A549 (cell line): Measurements from ENCODE around the gene SORCS1. TPM values are rescaled to one million over a fixed set of nuclear protein-coding genes. Genes with fewer than 3 reads are reported as not detected.

Experiments used
- ATAC-seq, 2 experiments: fragments of 200-7000 bp in 1 of 2; fragments of >200 bp in 1 of 2; cut with Nextera tagmentation in 1 of 2; cut with Tn5 transposase in 1 of 2; 3 replicates each; pipeline versions ENCODE4 v1.8.0 to v1.9.1; 2018 to 2020; ENCODE audit warnings: mild to moderate bottlenecking in 1 of 2, moderate library complexity in 1 of 2
- CTCF ChIA-PET: fragments of 300-600 bp; sonication (Branson Sonifier 250); formaldehyde crosslinking; extraction: SDS; loops from one replicate; lab custom pipeline; 2021; ENCODE audit warnings: antibody characterized with exemption, inconsistent platforms; lab: Yijun Ruan, JAX
- POLR2A ChIA-PET: fragments of 350-600 bp; formaldehyde crosslinking; extraction: SDS; loops from one replicate; lab custom pipeline; 2021; ENCODE audit warnings: antibody characterized with exemption, inconsistent platforms; lab: Yijun Ruan, JAX
- DNase-seq, 2 experiments: peaks; one replicate each; pipeline versions ENCODE4 v3.0.0 to v3.0.0-alpha.2; 2011 to 2016; ENCODE audit warnings: low read depth in 1 of 2, low spot score in 1 of 2
- FAIRE-seq: peaks from 2 replicates; lab custom pipeline; 2011; peaks lifted over from hg19 to GRCh38; lab: Jason Lieb, UNC
- H3K27ac ChIP-seq, 2 experiments: fragments of >200 bp; sonication (Bioruptor Twin); formaldehyde crosslinking; 3 replicates each; pipeline ENCODE4 v1.5.1; 2016 to 2017
- H3K4me1 ChIP-seq: fragments of >200 bp; sonication (Bioruptor Twin); formaldehyde crosslinking; 3 replicates; pipeline ENCODE4 v1.6.1; 2016
- H3K4me2 ChIP-seq: fragments of >200 bp; sonication (Bioruptor Twin); formaldehyde crosslinking; 3 replicates; pipeline ENCODE4 v1.6.1; 2016
- H3K4me3 ChIP-seq: fragments of >200 bp; sonication (Bioruptor Twin); formaldehyde crosslinking; 3 replicates; pipeline ENCODE4 v1.5.1; 2016
- H3K9me3 ChIP-seq: fragments of >200 bp; sonication (Bioruptor Twin); formaldehyde crosslinking; 3 replicates; pipeline ENCODE4 v1.6.1; 2016
- CBX2 ChIP-seq: fragments of 200-600 bp; sonication (generic); IDR thresholded peaks from 2 replicates; pipeline ENCODE4 v1.6.1; 2016; ENCODE audit warnings: low read depth, mild to moderate bottlenecking, borderline replicate concordance
- CBX8 ChIP-seq: fragments of 200-600 bp; sonication (generic); IDR thresholded peaks from 2 replicates; pipeline ENCODE4 v1.6.1; 2016
- EHF ChIP-seq: fragments of 250-450 bp; sonication (Bioruptor Pico); IDR thresholded peaks from 2 replicates; pipeline ENCODE4 v1.5.0; 2020; ENCODE audit warnings: mild to moderate bottlenecking
- EHMT2 ChIP-seq: fragments of 200-600 bp; sonication (generic); IDR thresholded peaks from 2 replicates; pipeline ENCODE4 v1.6.1; 2016; ENCODE audit warnings: antibody characterized with exemption, low read depth, mild to moderate bottlenecking, moderate library complexity
- ESRRA ChIP-seq: fragments of 150-350 bp; IDR thresholded peaks from 2 replicates; pipeline ENCODE4 v1.6.1; 2014; ENCODE audit warnings: mild to moderate bottlenecking, low read length, borderline replicate concordance
- FOSL2 ChIP-seq, 2 experiments: fragments of 450-650 bp in 1 of 2; fragments of >200 bp in 1 of 2; sonication (Bioruptor Twin) in 1 of 2; formaldehyde crosslinking; IDR thresholded peaks; 2 replicates each; pipeline versions ENCODE4 v1.5.0 to v1.6.1; 2016 to 2020; ENCODE audit warnings: mild to moderate bottlenecking in 1 of 2, moderate library complexity in 1 of 2
- HDAC2 ChIP-seq: fragments of 200-600 bp; sonication (generic); IDR thresholded peaks from 2 replicates; pipeline ENCODE4 v1.6.1; 2016
- HEYL ChIP-seq: fragments of 250-450 bp; sonication (Bioruptor Pico); IDR thresholded peaks from 2 replicates; pipeline ENCODE4 v1.8.0; 2021; ENCODE audit warnings: mild to moderate bottlenecking, moderate library complexity
- KDM1A ChIP-seq: fragments of 200-600 bp; sonication (generic); IDR thresholded peaks from 2 replicates; pipeline ENCODE4 v1.6.1; 2016; ENCODE audit warnings: low read depth, mild to moderate bottlenecking
- MYC ChIP-seq: IDR thresholded peaks from 2 replicates; pipeline ENCODE4 v1.6.1; 2012; ENCODE audit warnings: mild to moderate bottlenecking, inconsistent platforms, low read length, improper control_type of control experiment, borderline replicate concordance
- NPAS2 ChIP-seq: fragments of 250-450 bp; sonication (Bioruptor Pico); IDR thresholded peaks from 2 replicates; pipeline ENCODE4 v1.8.0; 2022; ENCODE audit warnings: mild to moderate bottlenecking, moderate library complexity, borderline replicate concordance
- POLR2AphosphoS2 ChIP-seq: conservative IDR thresholded peaks from 2 replicates; pipeline ENCODE4 v1.6.1; 2012; ENCODE audit warnings: low read length, improper control_type of control experiment, inconsistent platforms
- RCOR1 ChIP-seq: fragments of 150-350 bp; IDR thresholded peaks from 2 replicates; pipeline ENCODE4 v1.6.1; 2014; ENCODE audit warnings: antibody characterized with exemption, low read length, low read depth
- RFX5 ChIP-seq: fragments of 450-650 bp; IDR thresholded peaks from 2 replicates; pipeline ENCODE4 v1.7.1; 2014; ENCODE audit warnings: antibody characterized with exemption, mild to moderate bottlenecking, moderate library complexity
- ZFP36 ChIP-seq: fragments of 450-650 bp; IDR thresholded peaks from 2 replicates; pipeline ENCODE4 v1.6.1; 2014; ENCODE audit warnings: borderline replicate concordance; ENCODE audit not compliant: partially characterized antibody
- ZSCAN20 ChIP-seq: fragments of 250-450 bp; sonication (Bioruptor Pico); IDR thresholded peaks from 2 replicates; pipeline ENCODE4 v1.8.0; 2022; ENCODE audit warnings: mild to moderate bottlenecking, moderate library complexity
- WGBS: methylation state at CpG from one replicate; pipeline ENCODE4 v1.1.6; 2017; ENCODE audit errors: missing lambda C conversion rate; 5-methylcytosine and 5-hydroxymethylcytosine counted together
- polyA plus RNA-seq, 4 experiments: library from polyadenylated mRNA; depleted of rRNA in 3 of 4; stranded (reverse); fragments of >200 nt; fragmentation: RNase III in 1 of 4; extraction: RNeasy Plus Mini Kit Qiagen cat#74134 plus additional on column Dnase treatment in 1 of 4; gene quantifications; 2 replicates in 3 of 4; 3 replicates in 1 of 4; pipeline ENCODE4 v1.2.3, GENCODE V29; 2011 to 2017
- TF ChIP-seq, protein P1 (sequence below): IDR thresholded peaks from 2 replicates; pipeline ENCODE4 v1.6.1; 2012
- TF ChIP-seq, protein P2 (sequence below): fragments of 150-350 bp; IDR thresholded peaks from 2 replicates; pipeline ENCODE4 v1.6.1; 2014; ENCODE audit warnings: low read depth, mild to moderate bottlenecking, low read length
- TF ChIP-seq, protein P3 (sequence below): fragments of 450-650 bp; IDR thresholded peaks from 2 replicates; pipeline ENCODE4 v1.6.1; 2014; ENCODE audit warnings: antibody characterized with exemption

Gene SORCS1
- polyA plus RNA-seq, 2 of the 4 experiments (the other 2 are of a cell fraction): not detected

DNA sequence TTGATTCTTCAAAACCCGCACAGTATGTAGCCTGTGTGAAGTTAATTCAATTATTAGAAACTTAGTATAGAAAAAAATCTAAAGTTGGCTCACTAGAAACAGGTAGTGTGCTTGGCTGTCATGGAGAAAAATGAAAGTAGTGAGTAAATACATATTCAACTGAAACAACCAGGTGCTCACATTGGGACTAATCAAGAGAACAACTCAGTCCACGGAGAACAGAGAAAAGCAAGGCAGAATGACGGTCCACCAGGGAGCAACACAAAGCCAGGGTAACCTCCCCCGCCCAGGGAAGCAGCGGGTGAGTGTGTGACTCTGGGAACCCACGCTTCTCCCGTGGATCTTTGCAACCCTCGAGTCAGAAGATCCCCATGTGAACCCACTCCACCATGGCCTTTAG is 300.5 kb downstream of the SORCS1 start (continued):
- TF ChIP-seq CBX2 (no peak), FOSL2 (IDR thresholded peaks at IDR 0.05) (no peak), FOSL2 (CRISPR knock-in tag; IDR thresholded peaks at IDR 0.05) (no peak), POLR2AphosphoS2 (no peak)

DNA sequence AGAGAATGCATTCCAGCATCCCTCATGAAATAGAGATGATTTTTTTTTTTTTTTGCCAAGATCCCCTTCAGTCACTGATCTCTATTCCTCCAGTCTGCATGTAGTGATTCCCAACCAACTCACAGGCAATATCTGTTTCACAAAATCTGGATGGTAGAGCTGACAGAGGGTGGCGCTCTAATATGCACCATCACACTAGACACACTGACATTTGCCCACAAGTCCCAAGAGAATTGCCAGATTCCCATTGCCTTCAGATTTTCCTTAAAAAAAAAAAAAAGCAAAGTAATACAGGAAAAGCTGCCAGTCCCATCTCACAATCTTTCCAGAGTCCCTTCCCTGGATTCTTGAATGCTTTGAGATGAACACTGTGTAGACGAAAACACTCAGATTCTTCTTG is 301.0 kb downstream of the SORCS1 start:
- Histone ChIP-seq H3K9me3 (no peaks in the 10 kb centered on the region), H3K4me1 (no peaks in the 10 kb centered on the region), H3K4me3 (no peak overlapping the region), H3K4me2 (no peak overlapping the region), H3K27ac (no peak overlapping the region)
- FAIRE-seq: no peak
- 0% methylated on average over 2 of the region's 2 CpGs for WGBS
- POLR2A ChIA-PET: no interaction called here
- no peak for DNase-seq
- CTCF ChIA-PET: interaction anchor here (0.6 kb wide), 1 partner anchor 21 kb away, joined by 3 read pairs; no protein-coding TSS in a partner anchor
- TF ChIP-seq EHF (CRISPR knock-in tag) (no peak), FOSL2 (IDR thresholded peaks at IDR 0.05) (no peak), FOSL2 (CRISPR knock-in tag; IDR thresholded peaks at IDR 0.05) (no peak), ZSCAN20 (CRISPR knock-in tag) (no peak), RFX5 (no peak), ZFP36 (no peak)
- no peak for ATAC-seq

DNA sequence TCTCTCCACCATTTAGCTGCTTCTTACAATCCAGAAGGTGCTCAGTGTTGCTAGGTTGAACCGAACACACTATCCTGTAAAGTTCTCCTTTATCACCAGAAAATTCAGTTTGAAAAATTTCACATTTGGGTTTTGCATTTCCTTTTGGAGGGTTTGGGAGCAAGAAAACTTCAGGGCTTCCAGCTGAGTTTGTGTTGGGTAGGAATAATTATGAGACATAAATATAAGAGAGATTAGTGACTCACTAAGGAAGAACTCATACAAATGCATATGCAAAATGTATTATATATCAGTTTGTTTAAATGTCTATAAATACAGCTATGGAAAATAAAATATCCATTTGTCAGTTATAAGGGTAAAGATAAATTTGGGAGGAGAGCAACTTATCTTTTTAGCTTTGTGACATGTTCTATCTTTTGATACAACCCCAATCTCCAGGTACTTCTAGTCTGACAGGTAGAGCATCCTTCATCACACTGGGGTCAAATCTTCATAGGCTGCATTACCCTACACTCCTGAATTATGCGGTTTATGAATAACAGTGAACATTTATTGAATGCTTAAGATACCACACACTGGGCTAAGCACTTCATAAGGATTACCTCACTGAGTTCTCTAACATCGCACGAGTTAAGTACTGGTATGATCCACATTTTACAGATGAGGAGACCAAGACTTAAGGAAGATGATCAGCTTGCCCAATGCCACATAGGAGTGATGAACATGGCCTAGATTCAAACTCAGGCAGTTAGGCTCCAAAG is 304.4 kb downstream of the SORCS1 start:
- CTCF ChIA-PET: no interaction called here
- DNase-seq (no peak), FAIRE-seq (no peak), ATAC-seq (no peak)
- TF ChIP-seq KDM1A: no peak
- TF ChIP-seq, protein P1, sequence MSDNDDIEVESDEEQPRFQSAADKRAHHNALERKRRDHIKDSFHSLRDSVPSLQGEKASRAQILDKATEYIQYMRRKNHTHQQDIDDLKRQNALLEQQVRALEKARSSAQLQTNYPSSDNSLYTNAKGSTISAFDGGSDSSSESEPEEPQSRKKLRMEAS: no peak
- TF ChIP-seq EHMT2: no peak
- TF ChIP-seq FOSL2 (IDR thresholded peaks at IDR 0.05): no peak
- TF ChIP-seq FOSL2 (CRISPR knock-in tag; IDR thresholded peaks at IDR 0.05): no peak
- TF ChIP-seq ESRRA: no peak
- TF ChIP-seq, protein P2, sequence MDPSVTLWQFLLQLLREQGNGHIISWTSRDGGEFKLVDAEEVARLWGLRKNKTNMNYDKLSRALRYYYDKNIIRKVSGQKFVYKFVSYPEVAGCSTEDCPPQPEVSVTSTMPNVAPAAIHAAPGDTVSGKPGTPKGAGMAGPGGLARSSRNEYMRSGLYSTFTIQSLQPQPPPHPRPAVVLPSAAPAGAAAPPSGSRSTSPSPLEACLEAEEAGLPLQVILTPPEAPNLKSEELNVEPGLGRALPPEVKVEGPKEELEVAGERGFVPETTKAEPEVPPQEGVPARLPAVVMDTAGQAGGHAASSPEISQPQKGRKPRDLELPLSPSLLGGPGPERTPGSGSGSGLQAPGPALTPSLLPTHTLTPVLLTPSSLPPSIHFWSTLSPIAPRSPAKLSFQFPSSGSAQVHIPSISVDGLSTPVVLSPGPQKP: no peak
- no peak for TF ChIP-seq RCOR1
- no peak for TF ChIP-seq CBX2
- no peak for TF ChIP-seq EHF (CRISPR knock-in tag)
- TF ChIP-seq MYC: no peak
- TF ChIP-seq ZFP36: no peak
- TF ChIP-seq NPAS2 (CRISPR knock-in tag): no peak
- TF ChIP-seq, protein P3, sequence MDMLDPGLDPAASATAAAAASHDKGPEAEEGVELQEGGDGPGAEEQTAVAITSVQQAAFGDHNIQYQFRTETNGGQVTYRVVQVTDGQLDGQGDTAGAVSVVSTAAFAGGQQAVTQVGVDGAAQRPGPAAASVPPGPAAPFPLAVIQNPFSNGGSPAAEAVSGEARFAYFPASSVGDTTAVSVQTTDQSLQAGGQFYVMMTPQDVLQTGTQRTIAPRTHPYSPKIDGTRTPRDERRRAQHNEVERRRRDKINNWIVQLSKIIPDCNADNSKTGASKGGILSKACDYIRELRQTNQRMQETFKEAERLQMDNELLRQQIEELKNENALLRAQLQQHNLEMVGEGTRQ: no peak
- TF ChIP-seq HEYL (CRISPR knock-in tag): no peak
- TF ChIP-seq HDAC2: no peak
- TF ChIP-seq CBX8: no peak
- Histone ChIP-seq H3K27ac (no peak overlapping the region), H3K4me3 (no peak overlapping the region), H3K9me3 (no peaks in the 10 kb centered on the region), H3K4me2 (no peak overlapping the region), H3K4me1 (no peaks in the 10 kb centered on the region)
- POLR2A ChIA-PET: no interaction called here
- WGBS: 23% methylated on average over 4 of the region's 4 CpGs

DNA sequence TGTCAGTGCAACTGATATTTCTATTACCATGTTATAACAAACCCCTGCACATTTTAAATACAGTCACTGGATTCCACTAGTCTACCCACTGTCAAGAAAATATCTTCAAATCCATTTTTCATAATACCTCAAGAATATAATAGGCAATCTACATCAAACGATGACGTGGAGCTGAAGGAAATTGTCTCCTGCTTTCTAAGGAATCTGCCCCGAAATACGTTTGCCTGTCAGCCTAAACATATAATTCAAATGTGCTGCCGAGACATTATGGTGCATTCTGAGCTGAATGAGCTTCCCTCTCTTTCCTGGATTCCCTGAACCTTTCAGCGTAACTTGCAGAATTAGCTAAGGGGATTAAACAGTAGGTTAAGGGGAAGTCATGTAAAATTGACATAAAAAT is 306.8 kb downstream of the SORCS1 start:
- ATAC-seq (no peak), DNase-seq (no peak), FAIRE-seq (no peak)
- Histone ChIP-seq H3K4me3 (no peak overlapping the region), H3K4me2 (no peak overlapping the region), H3K27ac (no peak overlapping the region), H3K4me1 (no peaks in the 10 kb centered on the region), H3K9me3 (no peaks in the 10 kb centered on the region)
- TF ChIP-seq CBX8 (no peak), EHF (CRISPR knock-in tag) (no peak)
- ChIA-PET POLR2A (no interaction called here), CTCF (no interaction called here)
- 5% methylated on average over 6 of the region's 6 CpGs for WGBS
